Astrocyte of the cerebellum (primary cell): ENCODE results near the gene IP6K2.

Experiments
- DNase-seq: peaks from one replicate; pipeline ENCODE4 v3.0.0-alpha.2; 2011; ENCODE audit warnings: low read depth
- H3K4me3 ChIP-seq: 2 replicates; pipeline ENCODE4 v1.5.1; 2011; ENCODE audit warnings: mild to moderate bottlenecking, low read depth, low read length, moderate library complexity
- CTCF ChIP-seq: IDR thresholded peaks from 2 replicates; pipeline ENCODE4 v1.5.1; 2012; ENCODE audit warnings: low read length, low read depth, moderate library complexity, mild to moderate bottlenecking; ENCODE audit errors: missing control alignments
- in situ Hi-C: cut with HindIII; loops from 2 replicates; pipeline ENCODE4 v1.10.0; 2017; ENCODE audit warnings: low sequenced_read_pairs

IP6K2 gene

GRCh38 chr3:48680811-48681540, 36.0 kb downstream of the IP6K2 start:
- no peak for DNase-seq
- in situ Hi-C loops = no loop called here
- TF ChIP-seq CTCF = no peak
- no peak overlapping the region for H3K4me3 ChIP-seq

DNA sequence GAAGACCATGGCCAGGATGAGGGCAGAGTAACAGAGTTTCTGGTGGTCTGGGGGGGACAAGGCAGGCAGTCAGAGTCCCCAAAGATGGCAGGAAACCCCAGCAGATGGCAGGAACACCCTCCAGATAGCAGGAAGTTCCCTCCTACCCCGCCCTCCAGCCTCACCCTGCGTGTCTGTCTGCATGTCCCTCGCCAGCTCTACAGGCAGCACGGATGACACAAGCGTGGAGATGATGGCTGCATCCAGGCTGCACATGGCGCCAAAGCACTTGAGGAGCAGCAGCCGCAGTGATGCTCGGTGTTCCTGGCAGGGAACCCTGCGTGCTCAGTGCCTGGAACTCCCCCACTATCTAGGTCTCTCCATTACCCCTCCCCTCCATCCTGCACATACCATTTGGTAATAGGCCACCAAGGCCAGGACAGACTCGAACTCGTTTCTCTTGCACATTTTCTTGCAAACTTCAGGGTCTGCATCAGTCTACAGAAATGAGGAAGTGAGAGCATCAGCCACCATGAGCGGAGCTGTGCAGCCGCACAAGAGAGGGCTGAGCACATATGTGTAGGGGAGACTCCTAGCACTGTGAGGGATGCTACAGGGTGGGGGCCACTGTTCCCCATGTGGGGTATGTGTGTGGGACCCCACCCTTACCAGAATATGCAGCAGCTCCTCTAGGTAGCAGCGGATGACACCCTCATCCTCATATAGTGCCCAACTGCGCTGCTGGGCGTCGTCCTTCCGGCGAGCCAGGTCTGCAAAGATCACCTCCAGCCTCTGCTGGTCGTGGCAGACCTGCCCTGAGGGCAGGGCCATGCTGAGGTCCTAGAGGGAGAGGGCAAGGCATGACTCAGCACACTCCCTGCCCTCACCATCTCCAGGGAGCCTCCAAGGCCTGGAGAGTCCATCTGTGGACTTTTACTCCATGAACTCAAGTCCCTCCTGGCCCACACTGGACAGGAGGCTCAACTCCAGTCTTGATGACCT, 37.3 kb downstream of the IP6K2 start:
- TF ChIP-seq CTCF = no peak
- in situ Hi-C loops = no loop called here
- no peak for DNase-seq
- no peak overlapping the region for H3K4me3 ChIP-seq

- in situ Hi-C loops = no loop called here
- no peak for DNase-seq
- no peak for TF ChIP-seq CTCF
- no peak overlapping the region for H3K4me3 ChIP-seq
These were observed 38.2 kb downstream of the IP6K2 start for GRCh38 chr3:48678566-48679380.

GRCh38 chr3:48678056-48678455, 39.0 kb downstream of the IP6K2 start:
- no peak overlapping the region for H3K4me3 ChIP-seq
- TF ChIP-seq CTCF = no peak
- no peak for DNase-seq
- in situ Hi-C loops = no loop called here

GRCh38 chr3:48674505-48674904, 42.5 kb downstream of the IP6K2 start:
- DNase-seq = no peak
- TF ChIP-seq CTCF = no peak
- H3K4me3 ChIP-seq = no peak overlapping the region
- in situ Hi-C loops = no loop called here

DNA sequence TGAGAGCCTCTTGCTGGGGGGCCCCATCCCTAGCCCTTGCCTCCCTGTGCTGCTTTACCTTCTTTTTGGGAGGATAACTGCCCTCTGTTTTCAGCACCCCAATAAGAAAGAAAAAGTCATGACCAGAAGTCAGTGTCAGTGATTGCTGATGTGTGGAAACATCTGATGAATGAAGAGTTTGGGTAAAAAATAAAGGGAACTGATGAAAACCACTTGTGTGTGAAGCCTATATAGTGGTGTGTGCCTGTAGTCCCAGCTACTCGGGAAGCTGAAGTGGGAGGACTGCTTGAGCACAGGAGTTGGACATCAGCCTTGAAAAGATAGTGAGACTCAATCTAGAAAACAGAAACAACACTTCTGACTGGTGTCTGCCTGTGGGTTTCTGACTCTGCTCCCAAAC, 44.5 kb downstream of the IP6K2 start:
- in situ Hi-C loops = no loop called here
- TF ChIP-seq CTCF = no peak
- no peak for DNase-seq
- no peak overlapping the region for H3K4me3 ChIP-seq
